Heart right ventricle (tissue), 16 donors: ENCODE results near the gene SATB2. TPM values are rescaled to one million over a fixed set of nuclear protein-coding genes. Genes with fewer than 3 reads are reported as not detected.

ENCODE experiments used
- ATAC-seq, 8 donors: fragments of 200-7000 bp; cut with Tn5 transposase; one replicate each; pipeline ENCODE4 v1.9.1; 2020; ENCODE audit warnings: mild to moderate bottlenecking in 8 of 8, moderate library complexity in 8 of 8, moderate number of reproducible peaks in 1 of 8
- DNase-seq, 2 donors: peaks; one replicate each; pipeline ENCODE4 v3.0.0-alpha.2; 2020
- H3K27ac ChIP-seq, 10 donors: fragments of 200-600 bp; sonication (generic) in 2 of 10; one replicate each; pipeline versions ENCODE4 v1.5.0 to v1.8.0; 2020 to 2022; ENCODE audit warnings: mild to moderate bottlenecking in 3 of 10
- H3K27me3 ChIP-seq, 7 donors: fragments of 200-600 bp; one replicate each; pipeline ENCODE4 v1.8.0; 2021 to 2022; ENCODE audit warnings: mild to moderate bottlenecking in 2 of 7
- H3K36me3 ChIP-seq, 9 donors: fragments of 200-600 bp; sonication (generic) in 1 of 9; one replicate each; pipeline versions ENCODE4 v1.5.0 to v1.8.0; 2020 to 2022; ENCODE audit warnings: mild to moderate bottlenecking in 2 of 9
- H3K4me1 ChIP-seq, 9 donors: fragments of 200-600 bp; sonication (generic) in 1 of 9; one replicate each; pipeline versions ENCODE4 v1.5.0 to v1.8.0; 2020 to 2022; ENCODE audit warnings: mild to moderate bottlenecking in 4 of 9
- H3K4me3 ChIP-seq, 10 donors: fragments of 200-600 bp; sonication (generic) in 2 of 10; one replicate each; pipeline versions ENCODE4 v1.5.0 to v1.8.0; 2020 to 2022; ENCODE audit warnings: mild to moderate bottlenecking in 7 of 10, moderate library complexity in 2 of 10
- H3K9me3 ChIP-seq, 11 donors: fragments of 200-600 bp in 10 of 11; sonication (generic) in 2 of 11; one replicate each; pipeline versions ENCODE4 v1.5.0 to v1.8.0; 2013 to 2022; ENCODE audit warnings: mild to moderate bottlenecking in 2 of 11, control low read depth in 1 of 11, moderate library complexity in 1 of 11
- CTCF ChIP-seq, 9 donors: fragments of 200-600 bp; sonication (generic) in 2 of 9; IDR thresholded peaks; one replicate each; pipeline versions ENCODE4 v1.5.0 to v1.8.0; 2021 to 2022; ENCODE audit warnings: antibody characterized with exemption in 9 of 9, mild to moderate bottlenecking in 5 of 9, moderate library complexity in 1 of 9
- WGBS, 2 donors: extraction: QIAGEN DNeasy Blood & Tissue Kit; methylation state at CpG; one replicate each; pipeline ENCODE4 v1.1.7; 2013; ENCODE audit warnings: inconsistent platforms in 1 of 2; 5-methylcytosine and 5-hydroxymethylcytosine counted together
- intact Hi-C, 10 donors: fragments of 100-400 bp; cut with DNase I; formaldehyde crosslinking; loops; one replicate each; pipeline versions ENCODE4 v1.11.1 to v1.14.2; 2022
- polyA plus RNA-seq, 2 donors: library from polyadenylated mRNA; stranded (reverse); fragments of 200-250 nt; gene quantifications; one replicate each; pipeline ENCODE4 v1.2.3, GENCODE V29; 2013
- total RNA-seq, 10 donors: library from RNA; stranded (reverse); fragmentation: NEBNext Ultra II Directional in 3 of 10; extraction: Animal tissue kit (Norgen Biotek cat#: 25700) in 3 of 10; gene quantifications; one replicate each; pipeline versions ENCODE4 v1.2.1 to v1.2.4, GENCODE V29; 2021 to 2023
- donor health status: Arrhythmogenic right ventricular cardiomyopathy.
- donor health status: ischemic (EF 13 %, LVEDD 7.1; RV severe dilation, severe dysfunction).
- donor health status: healthy with polysubstance abuse.
- donor health status: DM: no; HTN: yes; CAD: no.
- donor health status: DM: no; HTN: no; CAD: no.
- donor health status: ischemic (EF 25% LVEDD 6.9; RV normal size, moderate dysfunction).
- donor health status: ischemic (EF 25% LVEDD 5.7; RV mildly dilated, moderate dysfunction).
- donor health status: healthy.
- donor health status: DM: yes; HTN: yes; CAD: no.
- donor health status: Ischemic cardiomyopathy.
- donor health status: ischemic (EF 35%, LVEDD 5.7; RV mildly dilated, moderate dysfunction).
- donor health status: nonischemic (EF 11% LVEDD 7.7; RV severe dilation, severe dysfunction).
- donor health status: DM: yes; HTN: yes; CAD: no.
- donor health status: PGD.
- donor health status: ischemic (EF 29% LVEDD 5.4; RV normal size, mild dysfunction).
- donor health status: nonischemic (EF 23%, LVEDD 6.1; RV moderate dilation, normal function).

Gene SATB2
- total and polyA plus RNA-seq, 12 donors: 0.29 to 2.3 (median 0.70) TPM

- peaks cover 0 to 8% (median 0%) of the 10 kb centered on the region in 7 donors for H3K27me3 ChIP-seq
- H3K4me1 ChIP-seq: no peaks in the 10 kb centered on the region
- H3K9me3 ChIP-seq: no peaks in the 10 kb centered on the region
- ATAC-seq: no peak
- H3K36me3 ChIP-seq: no peaks in the 10 kb centered on the region
- no peak overlapping the region for H3K4me3 ChIP-seq
- DNase-seq: no peak
- H3K27ac ChIP-seq: no peak overlapping the region
- no peak for TF ChIP-seq CTCF (IDR thresholded peaks at IDR 0.05)
- intact Hi-C loops: no loop called here
These were observed 17.6 kb downstream of the SATB2 start for GRCh38 chr2:199440118-199440517.

- ATAC-seq (no peak), DNase-seq (no peak)
- intact Hi-C loops: no loop called here
- no peak overlapping the region for H3K4me3 ChIP-seq
- peaks cover 0 to 6% (median 0%) of the 10 kb centered on the region in 7 donors for H3K27me3 ChIP-seq
- H3K4me1 ChIP-seq: no peaks in the 10 kb centered on the region
- H3K27ac ChIP-seq: no peak overlapping the region
- H3K36me3 ChIP-seq: no peaks in the 10 kb centered on the region
- no peaks in the 10 kb centered on the region for H3K9me3 ChIP-seq
- 84 to 93% methylated on average over 5 of the region's 5 CpGs for WGBS, 2 donors
- TF ChIP-seq CTCF (IDR thresholded peaks at IDR 0.05): no peak
These were observed 18.2 kb downstream of the SATB2 start for GRCh38 chr2:199439542-199439941.

GRCh38 chr2:199439066-199439465, 18.7 kb downstream of the SATB2 start:
- Histone ChIP-seq H3K27ac (no peak overlapping the region), H3K4me3 (no peak overlapping the region), H3K36me3 (no peaks in the 10 kb centered on the region), H3K4me1 (no peaks in the 10 kb centered on the region), H3K9me3 (no peaks in the 10 kb centered on the region), H3K27me3 (peaks cover 0 to 6% (median 0%) of the 10 kb centered on the region in 7 donors)
- no peak for ATAC-seq
- 82% methylated on average over 3 of the region's 3 CpGs for WGBS, 2 donors
- TF ChIP-seq CTCF (IDR thresholded peaks at IDR 0.05): no peak
- intact Hi-C loops: no loop called here
- no peak for DNase-seq

- ATAC-seq (no peak), DNase-seq (no peak)
- Histone ChIP-seq H3K27ac (no peak overlapping the region), H3K9me3 (no peaks in the 10 kb centered on the region), H3K36me3 (no peaks in the 10 kb centered on the region), H3K4me1 (no peaks in the 10 kb centered on the region), H3K27me3 (no peaks in the 10 kb centered on the region), H3K4me3 (no peak overlapping the region)
- no peak for TF ChIP-seq CTCF (IDR thresholded peaks at IDR 0.05)
- WGBS, 2 donors: 92 to 96% methylated on average over 1 of the region's 1 CpG
- intact Hi-C loops: no loop called here
These were observed 23.2 kb downstream of the SATB2 start for GRCh38 chr2:199434555-199434954.
